CD4-positive, alpha-beta T cell (primary cell): ENCODE measurements around the gene STARD5. TPM values are rescaled to one million over a fixed set of nuclear protein-coding genes. Genes with fewer than 3 reads are reported as not detected.

Experiments
- ATAC-seq: fragments of 200-7000 bp; cut with Tn5 transposase; one replicate; pipeline ENCODE4 v1.10.0; 2022; ENCODE audit warnings: mild to moderate bottlenecking; ENCODE audit not compliant: poor library complexity
- CTCF ChIA-PET: fragments of 350-600 bp; sonication (Branson Sonifier 250); formaldehyde crosslinking; loops from one replicate; lab custom pipeline; 2021; ENCODE audit warnings: antibody characterized with exemption, inconsistent platforms; lab: Charles Lee
- POLR2A ChIA-PET: fragments of 350-600 bp; sonication (Branson Sonifier 250); formaldehyde crosslinking; loops from one replicate; lab custom pipeline; 2021; ENCODE audit warnings: antibody characterized with exemption, inconsistent platforms; lab: Charles Lee
- DNase-seq, 14 experiments: peaks; one replicate each; pipeline ENCODE4 v3.0.0-alpha.2; 2013 to 2020; ENCODE audit warnings: mixed read lengths in 2 of 14
- H3K27ac ChIP-seq, 2 donors: one replicate each; pipeline versions ENCODE4 v1.5.1 to v1.7.0; 2013; ENCODE audit warnings: low read length in 2 of 2, low read depth in 1 of 2, mild to moderate bottlenecking in 1 of 2
- H3K27me3 ChIP-seq, 2 experiments: 1 replicate in 1 of 2; 2 replicates in 1 of 2; pipeline versions ENCODE4 v1.6.1 to v1.7.0; 2013; ENCODE audit warnings: low read length in 2 of 2, control low read depth in 1 of 2, mild to moderate bottlenecking in 1 of 2, moderate library complexity in 1 of 2; ENCODE audit not compliant: insufficient read depth in 2 of 2, control insufficient read depth in 1 of 2
- H3K36me3 ChIP-seq: one replicate; pipeline ENCODE4 v1.6.1; 2013; ENCODE audit warnings: low read length, control low read depth; ENCODE audit not compliant: insufficient read depth
- H3K4me1 ChIP-seq: one replicate; pipeline ENCODE4 v1.6.1; 2013; ENCODE audit warnings: low read length, control low read depth; ENCODE audit not compliant: insufficient read depth
- H3K4me3 ChIP-seq: one replicate; pipeline ENCODE4 v1.5.1; 2013; ENCODE audit warnings: mild to moderate bottlenecking, low read length, moderate library complexity
- H3K9me3 ChIP-seq, 2 experiments: 1 replicate in 1 of 2; 2 replicates in 1 of 2; pipeline versions ENCODE4 v1.6.1 to v1.7.0; 2013; ENCODE audit warnings: low read length in 2 of 2, mild to moderate bottlenecking in 2 of 2, control low read depth in 1 of 2, moderate library complexity in 1 of 2; ENCODE audit not compliant: control insufficient read depth in 1 of 2, insufficient read depth in 1 of 2
- H3K27ac Mint-ChIP-seq: one replicate; pipeline ENCODE4 v1.8.0; 2020; ENCODE audit warnings: mixed read lengths
- H3K27me3 Mint-ChIP-seq: one replicate; pipeline ENCODE4 v1.8.0; 2021; ENCODE audit warnings: mixed read lengths
- H3K36me3 Mint-ChIP-seq: one replicate; pipeline ENCODE4 v1.8.0; 2021; ENCODE audit warnings: low read depth, mixed read lengths
- H3K4me1 Mint-ChIP-seq: one replicate; pipeline ENCODE4 v1.8.0; 2021; ENCODE audit warnings: low read depth, mixed read lengths
- H3K4me3 Mint-ChIP-seq: one replicate; pipeline ENCODE4 v1.8.0; 2020; ENCODE audit warnings: mild to moderate bottlenecking, mixed read lengths
- H3K9me3 Mint-ChIP-seq: one replicate; pipeline ENCODE4 v1.8.0; 2020; ENCODE audit warnings: mixed read lengths
- intact Hi-C, 2 experiments: fragments of 100-400 bp; cut with DNase I in 1 of 2; cut with micrococcal nuclease in 1 of 2; formaldehyde crosslinking; loops; one replicate each; pipeline versions ENCODE4 v1.15.1 to v1.9.0; 2023 to 2025; cut with DNase I, micrococcal nuclease
- total RNA-seq, 174 experiments: library from RNA in 2 of 174; stranded (reverse) in 2 of 174; gene quantifications; one replicate each; pipeline ENCODE4 v1.2.3 and lab custom pipeline; 2021 to 2026
- TF ChIP-seq, protein P1 (sequence below): fragments of 200-600 bp; IDR thresholded peaks from one replicate; pipeline ENCODE4 v1.8.0; 2022; ENCODE audit warnings: antibody characterized with exemption, mild to moderate bottlenecking

The STARD5 gene
- total RNA-seq, 2 experiments from 2014 or later = 9.7 to 9.8 TPM

DNA sequence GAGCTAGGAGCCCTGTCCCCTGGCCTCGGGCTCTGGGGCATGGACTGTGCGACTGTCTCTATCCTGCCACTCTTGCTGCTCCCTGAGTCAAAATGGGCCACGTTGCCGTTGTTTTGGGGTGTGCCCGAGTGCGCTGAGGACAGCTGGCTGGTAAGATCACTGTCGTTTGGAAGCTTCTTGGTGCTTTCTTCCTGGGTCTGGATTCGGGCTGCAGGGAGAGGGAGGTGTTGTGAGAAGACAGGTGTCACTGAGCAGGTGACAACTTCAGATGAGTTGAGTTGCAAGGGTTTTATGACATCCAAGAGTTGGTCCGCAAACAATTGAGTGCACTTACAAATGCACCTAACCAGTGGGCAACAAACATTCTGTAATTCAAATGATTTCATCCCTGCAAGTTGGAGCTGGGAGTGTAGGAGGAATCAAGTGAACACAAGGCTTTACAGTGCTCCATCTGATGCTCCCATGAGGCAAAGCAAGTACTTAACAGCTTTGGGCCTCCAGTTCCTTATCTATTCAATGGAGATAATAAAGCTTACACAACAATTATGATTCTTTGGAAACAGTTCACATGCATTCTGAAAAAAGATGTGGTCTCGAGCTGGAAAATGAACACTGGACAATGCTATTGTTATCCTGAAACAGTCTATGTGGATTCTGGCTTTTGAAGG is 11.0 kb upstream of the STARD5 start:
- Mint-ChIP-seq H3K36me3 (no peaks in the 10 kb centered on the region), H3K4me1 (peaks cover 29% of the 10 kb centered on the region), H3K27ac (no peak overlapping the region), H3K4me3 (no peak overlapping the region), H3K9me3 (no peaks in the 10 kb centered on the region), H3K27me3 (no peaks in the 10 kb centered on the region)
- Histone ChIP-seq H3K36me3 (no peaks in the 10 kb centered on the region), H3K27ac (no peak overlapping the region), H3K9me3 (no peaks in the 10 kb centered on the region), H3K27me3 (no peaks in the 10 kb centered on the region), H3K4me3 (no peak overlapping the region), H3K4me1 (no peaks in the 10 kb centered on the region)
- ChIA-PET POLR2A (interaction anchor here (1.1 to 1.5 kb wide), 3 partner anchors 41 to 68 kb away, joined by 3 to 4 read pairs (median 3); no protein-coding TSS in a partner anchor), CTCF (interaction anchor here (1.3 to 3.7 kb wide), 2 partner anchors 36 to 60 kb away, joined by 3 to 21 read pairs; no protein-coding TSS in a partner anchor)
- ATAC-seq (no peak), DNase-seq (no peak)
- TF ChIP-seq, protein P1, sequence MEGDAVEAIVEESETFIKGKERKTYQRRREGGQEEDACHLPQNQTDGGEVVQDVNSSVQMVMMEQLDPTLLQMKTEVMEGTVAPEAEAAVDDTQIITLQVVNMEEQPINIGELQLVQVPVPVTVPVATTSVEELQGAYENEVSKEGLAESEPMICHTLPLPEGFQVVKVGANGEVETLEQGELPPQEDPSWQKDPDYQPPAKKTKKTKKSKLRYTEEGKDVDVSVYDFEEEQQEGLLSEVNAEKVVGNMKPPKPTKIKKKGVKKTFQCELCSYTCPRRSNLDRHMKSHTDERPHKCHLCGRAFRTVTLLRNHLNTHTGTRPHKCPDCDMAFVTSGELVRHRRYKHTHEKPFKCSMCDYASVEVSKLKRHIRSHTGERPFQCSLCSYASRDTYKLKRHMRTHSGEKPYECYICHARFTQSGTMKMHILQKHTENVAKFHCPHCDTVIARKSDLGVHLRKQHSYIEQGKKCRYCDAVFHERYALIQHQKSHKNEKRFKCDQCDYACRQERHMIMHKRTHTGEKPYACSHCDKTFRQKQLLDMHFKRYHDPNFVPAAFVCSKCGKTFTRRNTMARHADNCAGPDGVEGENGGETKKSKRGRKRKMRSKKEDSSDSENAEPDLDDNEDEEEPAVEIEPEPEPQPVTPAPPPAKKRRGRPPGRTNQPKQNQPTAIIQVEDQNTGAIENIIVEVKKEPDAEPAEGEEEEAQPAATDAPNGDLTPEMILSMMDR = no peak
- intact Hi-C loops = loop anchor here in 1 of 2 experiments (5.0 kb wide), 1 partner anchor 178 kb away; no protein-coding TSS in a partner anchor

- H3K27ac ChIP-seq = no peak overlapping the region
- H3K36me3 ChIP-seq = no peaks in the 10 kb centered on the region
- ChIA-PET CTCF (interaction anchor here (1.0 to 1.7 kb wide), 2 partner anchors 58 to 67 kb away, joined by 3 to 4 read pairs; no protein-coding TSS in a partner anchor), POLR2A (no interaction called here)
- TF ChIP-seq, protein P1 = no peak
- Mint-ChIP-seq H3K4me3 (no peak overlapping the region), H3K4me1 (peaks cover 31% of the 10 kb centered on the region), H3K27me3 (no peaks in the 10 kb centered on the region), H3K9me3 (no peaks in the 10 kb centered on the region), H3K27ac (no peak overlapping the region), H3K36me3 (no peaks in the 10 kb centered on the region)
- H3K4me3 ChIP-seq = no peak overlapping the region
- intact Hi-C loops = no loop called here
- DNase-seq (no peak), ATAC-seq (no peak)
- no peaks in the 10 kb centered on the region for H3K27me3 ChIP-seq
- no peaks in the 10 kb centered on the region for H3K9me3 ChIP-seq
- no peaks in the 10 kb centered on the region for H3K4me1 ChIP-seq
Measured at GRCh38 chr15:81333363-81333762, 9.4 kb upstream of the STARD5 start.

- Histone ChIP-seq H3K27ac (no peak overlapping the region), H3K4me3 (no peak overlapping the region), H3K4me1 (no peaks in the 10 kb centered on the region), H3K9me3 (no peaks in the 10 kb centered on the region), H3K36me3 (no peaks in the 10 kb centered on the region), H3K27me3 (no peaks in the 10 kb centered on the region)
- Mint-ChIP-seq H3K36me3 (no peaks in the 10 kb centered on the region), H3K4me1 (peaks cover 35% of the 10 kb centered on the region), H3K27me3 (no peaks in the 10 kb centered on the region), H3K27ac (no peak overlapping the region), H3K9me3 (no peaks in the 10 kb centered on the region), H3K4me3 (no peak overlapping the region)
- ChIA-PET CTCF (interaction anchor here (1.7 kb wide), 1 partner anchor 66 kb away, joined by 4 read pairs; no protein-coding TSS in a partner anchor), POLR2A (interaction anchor here (0.7 kb wide), 1 partner anchor 956 kb away, joined by 3 read pairs; no protein-coding TSS in a partner anchor)
- no peak for DNase-seq
- intact Hi-C loops = no loop called here
- no peak for ATAC-seq
- TF ChIP-seq, protein P1 = no peak
Measured at GRCh38 chr15:81332326-81332725, 8.4 kb upstream of the STARD5 start.
